ENCODE measurements around the gene GM2A. TPM values are rescaled to one million over a fixed set of nuclear protein-coding genes. Genes with fewer than 3 reads are reported as not detected.

The GM2A gene
- 30.4 and 32.2 TPM in 2 replicates for total RNA-seq (2021; fragmentation: NEBNext Ultra II Directional; extraction: Animal tissue kit (Norgen Biotek cat#: 25700))
- 18.5 TPM in 2 replicates for polyA plus RNA-seq (2011; rRNA removed)
- 14.2 TPM for polyA plus RNA-seq (2011; cell fraction: cytosol; rRNA removed)
- 15.6 TPM for polyA plus RNA-seq (2011; cell fraction: nucleus; rRNA removed)
- polyA plus RNA-seq (2012, experiment 1 of 2), result 21.1 to 25.1 TPM (median 22.7 TPM) in 4 replicates
- polyA plus RNA-seq (2012, experiment 2 of 2), result 26.6 TPM
- polyA plus RNA-seq (2013, experiment 1 of 2), result 32.5 TPM
- 42.1 TPM for polyA plus RNA-seq (2013, experiment 2 of 2)
- 31.3 and 32.5 TPM in 2 replicates for polyA minus RNA-seq (2011; rRNA and poly(A)+ RNA removed)
- 14.6 TPM for polyA minus RNA-seq (2011; cell fraction: cytosol; rRNA and poly(A)+ RNA removed)
- 12.3 TPM for polyA minus RNA-seq (2011; cell fraction: nucleus; rRNA and poly(A)+ RNA removed)
- long read RNA-seq, experiment 1, transcript GM2A-201 (4 exons, 3,896 nt), result major isoform, 7 of 21 reads
- long read RNA-seq, experiment 1, partial matches to known transcripts, result 12 of 21 reads
- long read RNA-seq, experiment 1, other reads (novel, unspliced or antisense), result 2 of 21 reads
- long read RNA-seq, experiment 2, partial matches to known transcripts, result 1 of 7 reads
- long read RNA-seq, experiment 2, other reads (novel, unspliced or antisense), result 2 of 7 reads

- peak within 1 kb of the TSS; percentile 51 to 86 (median 56) for H3K9ac ChIP-seq (replicated peaks in 1 of 4; ENCODE audit: extremely low read depth in 1 of 4, low read depth in 3 of 4, low read length in 3 of 4)
- TF ChIP-seq KDM4A (IDR thresholded peaks at IDR 0.05; ENCODE audit: low read depth, low read length, severe bottlenecking) (no peak), E2F6 (IDR thresholded peaks at IDR 0.05) (peak; percentile 53), ATF3 (IDR thresholded peaks at IDR 0.05; ENCODE audit: insufficient read depth, low read depth, low read length) (no peak), EZH2 (IDR thresholded peaks at IDR 0.05; ENCODE audit: low read depth, low read length, severe bottlenecking) (no peak), HDAC6 (IDR thresholded peaks at IDR 0.05; ENCODE audit: low read depth, low read length) (no peak), TAF7 (optimal IDR thresholded peaks at IDR 0.05; ENCODE audit: borderline replicate concordance, low read depth, low read length) (peak; percentile 27)
Observed at GRCh38 chr5:151252762-151253604, at the start of gene GM2A. TSS of gene GM2A (plus strand) at chr5:151253185. CDS start at chr5:151253217, 32 bp downstream.

More at GRCh38 chr5:151252762-151253604, at the start of gene GM2A:
- no peaks in the 10 kb centered on the region for H3K27me3 ChIP-seq (replicated peaks in 1 of 4; ENCODE audit: control insufficient read depth in 3 of 4, extremely low read depth in 1 of 4, insufficient read depth in 3 of 4, low read length in 3 of 4)
- no peaks in the 10 kb centered on the region for H3K79me1 ChIP-seq (ENCODE audit: low read depth, low read length)
- 3% methylated on average over 25 of the region's 52 CpGs; no CpG with 5 or more reads in 1 of the 2 experiments for WGBS, 2 experiments (ENCODE audit: extremely low coverage in 1 of 2, insufficient coverage in 1 of 2, insufficient read length in 1 of 2, insufficient replicate concordance in 2 of 2, low coverage in 1 of 2, low lambda C conversion rate in 2 of 2, missing lambda C conversion rate in 1 of 2)
- POLR2A ChIA-PET (ENCODE audit: partially characterized antibody), result interaction anchor here (0.6 to 1.4 kb wide), 13 partner anchors 15 to 518 kb away, joined by 3 to 12 read pairs (median 4); partner anchors contain the start of genes CCDC69, G3BP1 and GPX3
- H2BK15ac ChIP-seq (ENCODE audit: low read length), result no peak within 1 kb of the TSS
- peak within 1 kb of the TSS; percentile 5 for H3K14ac ChIP-seq (ENCODE audit: insufficient read length)
- peak within 1 kb of the TSS; percentile 86 for H2AFZ ChIP-seq (ENCODE audit: low read length)
- H3K4me1 ChIP-seq (replicated peaks in 1 of 4; ENCODE audit: control insufficient read depth in 3 of 4, insufficient read depth in 4 of 4, low read length in 3 of 4), result peaks cover 0 to 11% (median 4%) of the 10 kb centered on the region in 4 experiments
- H2BK5ac ChIP-seq (ENCODE audit: low read depth, low read length), result no peak within 1 kb of the TSS
- FAIRE-seq, result peak; percentile 60
- no peak within 1 kb of the TSS for H4K5ac ChIP-seq (ENCODE audit: insufficient read length, low read depth, low read length)
- peak within 1 kb of the TSS; percentile 67 for H3K56ac ChIP-seq (replicated peaks; ENCODE audit: insufficient read length, low read depth, low read length)
- H3K4me3 ChIP-seq (ENCODE audit: extremely low read depth in 1 of 4, insufficient read depth in 2 of 4, low read depth in 3 of 4, low read length in 4 of 4), result peak within 1 kb of the TSS; percentile 72 to 84 (median 74)
- peak within 1 kb of the TSS; percentile 46; the same call in 1 of the 2 replicates for H2BK12ac ChIP-seq (ENCODE audit: low read depth, low read length)
- no peak within 1 kb of the TSS for H3K23ac ChIP-seq (ENCODE audit: insufficient read length)
- H3K9me3 ChIP-seq (ENCODE audit: insufficient read depth in 2 of 2, low read depth in 1 of 2, low read length in 1 of 2), result no peaks in the 10 kb centered on the region
- H4K91ac ChIP-seq (replicated peaks; ENCODE audit: insufficient read length, low read length), result no peak within 1 kb of the TSS
- CTCF ChIA-PET (ENCODE audit: partially characterized antibody), result interaction anchor here (0.6 to 5.1 kb wide), 15 partner anchors 9 to 309 kb away, joined by 3 to 36 read pairs (median 4); partner anchors contain the start of genes CCDC69 and SLC36A1
- no peak within 1 kb of the TSS for H2AK5ac ChIP-seq (ENCODE audit: low read depth, low read length)
- H3K79me2 ChIP-seq (ENCODE audit: control insufficient read depth in 1 of 2, insufficient read depth in 2 of 2, low read length in 2 of 2), result peaks cover 0 to 8% of the 10 kb centered on the region in 2 experiments; a peak in 2 of 4 replicates
- 0 out of 2 replicates have a peak within 1 kb of the TSS, but pooled peaks have one; percentile 60 for H4K8ac ChIP-seq (ENCODE audit: extremely low read depth, insufficient read depth, low read length)
- no peaks in the 10 kb centered on the region; a peak in 1 of 8 replicates for H3K36me3 ChIP-seq (ENCODE audit: control insufficient read depth in 2 of 4, insufficient read depth in 4 of 4, low read length in 3 of 4)
- peak; percentile 97 to 98 for DNase-seq (ENCODE audit: low read depth in 1 of 2, low spot score in 2 of 2)
- no peak within 1 kb of the TSS for H2BK20ac ChIP-seq (ENCODE audit: low read length)
- no peak within 1 kb of the TSS for H3K4ac ChIP-seq (replicated peaks; ENCODE audit: insufficient read length, low read depth, low read length)
- H3K4me2 ChIP-seq (ENCODE audit: insufficient read depth in 1 of 2, low read depth in 2 of 2, low read length in 2 of 2), result peak within 1 kb of the TSS; percentile 85 to 99
- H4K20me1 ChIP-seq (replicated peaks in 1 of 2; ENCODE audit: control insufficient read depth in 1 of 2, insufficient read depth in 2 of 2, low read length in 2 of 2), result no peaks in the 10 kb centered on the region
- peaks cover 6% of the 10 kb centered on the region; the same call in 1 of the 2 replicates for H3K23me2 ChIP-seq (ENCODE audit: low read depth, low read length)
- H3K18ac ChIP-seq (ENCODE audit: extremely low read depth, low read length), result peak within 1 kb of the TSS; percentile 36; the same call in 1 of the 2 replicates
- H3K27ac ChIP-seq (ENCODE audit: low read depth, low read length), result peak within 1 kb of the TSS; percentile 51; the same call in 1 of the 2 replicates
- no peak within 1 kb of the TSS for H2BK120ac ChIP-seq (replicated peaks; ENCODE audit: low read depth, low read length)
